HFFc6 (cell line): ENCODE measurements around the gene C2orf66. TPM values are rescaled to one million over a fixed set of nuclear protein-coding genes. Genes with fewer than 3 reads are reported as not detected.

Source experiments
- DNase-seq: peaks from one replicate; pipeline ENCODE4 v3.0.0-alpha.2; 2018
- H3K27ac Mint-ChIP-seq: 2 replicates; pipeline ENCODE4 v1.8.0; 2020; ENCODE audit warnings: mild to moderate bottlenecking, mixed read lengths
- H3K27me3 Mint-ChIP-seq: 2 replicates; pipeline ENCODE4 v1.8.0; 2021; ENCODE audit warnings: mild to moderate bottlenecking, moderate library complexity, mixed read lengths; ENCODE audit not compliant: insufficient read depth
- H3K36me3 Mint-ChIP-seq: 2 replicates; pipeline ENCODE4 v1.8.0; 2021; ENCODE audit warnings: low read depth, mixed read lengths
- H3K4me1 Mint-ChIP-seq: 2 replicates; pipeline ENCODE4 v1.8.0; 2020; ENCODE audit warnings: low read depth, mixed read lengths
- H3K4me3 Mint-ChIP-seq: 2 replicates; pipeline ENCODE4 v1.8.0; 2020; ENCODE audit warnings: mild to moderate bottlenecking, moderate library complexity, mixed read lengths
- H3K9me3 Mint-ChIP-seq: 2 replicates; pipeline ENCODE4 v1.8.0; 2020; ENCODE audit warnings: mild to moderate bottlenecking, mixed read lengths
- CTCF ChIP-seq: fragments of 200-600 bp; sonication (generic); IDR thresholded peaks from 2 replicates; pipeline ENCODE4 v1.5.0; 2021; ENCODE audit warnings: antibody characterized with exemption, mild to moderate bottlenecking
- long read RNA-seq: library from polyadenylated mRNA; unstranded; transcript quantifications from one replicate; pipeline ENCODE4 v2.0.0, GENCODE V29; 2019
- total RNA-seq, 6 experiments: library from RNA; stranded (reverse); fragmentation: NEBNext Ultra II Directional; extraction: Animal tissue kit (Norgen Biotek cat#: 25700); gene quantifications; 2 replicates in 1 of 6; 3 replicates in 5 of 6; pipeline ENCODE4 v1.2.3, GENCODE V29; 2021

The C2orf66 gene
- under 1 TPM in 1 of 6 experiments, not detected in 5; 0.09 TPM for total RNA-seq
- long read RNA-seq = 0 reads

GRCh38 chr2:196809260-196809659 lies at the start of gene C2orf66:
TSS of gene C2orf66 (minus strand) at chr2:196809355. CDS start at chr2:196809336, 19 bp downstream.
- H3K27ac Mint-ChIP-seq = no peak within 1 kb of the TSS
- H3K4me1 Mint-ChIP-seq = peaks cover 7% of the 10 kb centered on the region
- H3K9me3 Mint-ChIP-seq = no peaks in the 10 kb centered on the region; the same call in 1 of the 2 replicates
- no peak for TF ChIP-seq CTCF
- H3K36me3 Mint-ChIP-seq = no peaks in the 10 kb centered on the region
- no peaks in the 10 kb centered on the region; the same call in 1 of the 2 replicates for H3K27me3 Mint-ChIP-seq
- DNase-seq = no peak
- H3K4me3 Mint-ChIP-seq = no peak within 1 kb of the TSS

- H3K4me3 Mint-ChIP-seq = no peak overlapping the region
- peaks cover 6% of the 10 kb centered on the region for H3K4me1 Mint-ChIP-seq
- no peak for DNase-seq
- peaks cover 10% of the 10 kb centered on the region for H3K9me3 Mint-ChIP-seq
- H3K27me3 Mint-ChIP-seq = no peaks in the 10 kb centered on the region
- no peak overlapping the region for H3K27ac Mint-ChIP-seq
- no peak for TF ChIP-seq CTCF
- peaks cover 15% of the 10 kb centered on the region for H3K36me3 Mint-ChIP-seq
Measured at GRCh38 chr2:196854629-196855028, 45.5 kb upstream of the C2orf66 start.

- peaks cover 3% of the 10 kb centered on the region for H3K9me3 Mint-ChIP-seq
- TF ChIP-seq CTCF = no peak
- H3K36me3 Mint-ChIP-seq = peaks cover 3% of the 10 kb centered on the region
- DNase-seq = no peak
- H3K4me3 Mint-ChIP-seq = no peak overlapping the region
- H3K27me3 Mint-ChIP-seq = no peaks in the 10 kb centered on the region
- peak overlapping the region; percentile 24 for H3K27ac Mint-ChIP-seq
- peaks cover 6% of the 10 kb centered on the region for H3K4me1 Mint-ChIP-seq
Measured at GRCh38 chr2:196853301-196854087, 44.3 kb upstream of the C2orf66 start.

GRCh38 chr2:196851088-196851487 lies 41.9 kb upstream of the C2orf66 start:
- Mint-ChIP-seq H3K27me3 (no peaks in the 10 kb centered on the region), H3K27ac (no peak overlapping the region), H3K4me1 (peaks cover 6% of the 10 kb centered on the region), H3K4me3 (no peak overlapping the region), H3K36me3 (no peaks in the 10 kb centered on the region), H3K9me3 (no peaks in the 10 kb centered on the region)
- TF ChIP-seq CTCF = no peak
- DNase-seq = no peak

GRCh38 chr2:196849895-196850294 lies 40.7 kb upstream of the C2orf66 start:
- Mint-ChIP-seq H3K36me3 (no peaks in the 10 kb centered on the region), H3K4me1 (peaks cover 6% of the 10 kb centered on the region), H3K27ac (no peak overlapping the region), H3K9me3 (no peaks in the 10 kb centered on the region), H3K4me3 (no peak overlapping the region), H3K27me3 (no peaks in the 10 kb centered on the region)
- peak; percentile 72 for TF ChIP-seq CTCF
- DNase-seq = peak; percentile 46
